Astrocyte (in vitro differentiated cells and primary cell): ENCODE measurements around the gene TMCC1. TPM values are rescaled to one million over a fixed set of nuclear protein-coding genes. Genes with fewer than 3 reads are reported as not detected.
A peak's percentile ranks its signal among the peaks of the same experiment; 100 is the strongest.

Experiments
- DNase-seq: peaks from one replicate; pipeline ENCODE4 v3.0.0-alpha.2; 2010; ENCODE audit warnings: low read depth
- FAIRE-seq: peaks from 2 replicates; lab custom pipeline; 2011; peaks lifted over from hg19 to GRCh38; lab: Jason Lieb, UNC
- H2AFZ ChIP-seq: 2 replicates; pipeline ENCODE4 v1.6.0; 2012; ENCODE audit warnings: low read depth, low read length, inconsistent platforms
- H3K27ac ChIP-seq: 2 replicates; pipeline ENCODE4 v1.5.1; 2011; ENCODE audit warnings: low read depth, low read length, inconsistent platforms
- H3K27me3 ChIP-seq: 2 replicates; pipeline ENCODE4 v1.6.0; 2011; ENCODE audit warnings: low read length, inconsistent platforms; ENCODE audit not compliant: insufficient read depth
- H3K36me3 ChIP-seq: 2 replicates; pipeline ENCODE4 v1.5.1; 2011; ENCODE audit warnings: low read length, inconsistent platforms; ENCODE audit not compliant: insufficient read depth
- H3K4me1 ChIP-seq: 2 replicates; pipeline ENCODE4 v1.5.1; 2011; ENCODE audit warnings: low read length, inconsistent platforms; ENCODE audit not compliant: insufficient read depth
- H3K4me2 ChIP-seq: 2 replicates; pipeline ENCODE4 v1.6.0; 2012; ENCODE audit warnings: low read length, inconsistent platforms
- H3K4me3 ChIP-seq: 2 replicates; pipeline ENCODE4 v1.5.1; 2011; ENCODE audit warnings: low read depth, mild to moderate bottlenecking, low read length, inconsistent platforms; ENCODE audit not compliant: insufficient read depth
- H3K79me2 ChIP-seq: 2 replicates; pipeline ENCODE4 v1.6.0; 2012; ENCODE audit warnings: mild to moderate bottlenecking, low read length, inconsistent platforms; ENCODE audit not compliant: insufficient read depth
- H3K9ac ChIP-seq: 2 replicates; pipeline ENCODE4 v1.6.0; 2012; ENCODE audit warnings: mild to moderate bottlenecking, low read length, inconsistent platforms
- H3K9me3 ChIP-seq: 2 replicates; pipeline ENCODE4 v1.5.1; 2012; ENCODE audit warnings: low read depth, mild to moderate bottlenecking, low read length, inconsistent platforms; ENCODE audit not compliant: insufficient read depth
- H4K20me1 ChIP-seq: 2 replicates; pipeline ENCODE4 v1.6.0; 2012; ENCODE audit warnings: low read length, inconsistent platforms; ENCODE audit not compliant: insufficient read depth
- H3K27ac Mint-ChIP-seq: one replicate; pipeline ENCODE4 v1.8.0; 2021; ENCODE audit warnings: mild to moderate bottlenecking, mixed read lengths; ENCODE audit not compliant: unreplicated experiment
- H3K27me3 Mint-ChIP-seq: one replicate; pipeline ENCODE4 v1.8.0; 2021; ENCODE audit warnings: low read depth, mixed read lengths; ENCODE audit not compliant: unreplicated experiment
- H3K36me3 Mint-ChIP-seq: one replicate; pipeline ENCODE4 v1.8.0; 2021; ENCODE audit warnings: low read depth, mixed read lengths; ENCODE audit not compliant: unreplicated experiment
- H3K4me1 Mint-ChIP-seq: one replicate; pipeline ENCODE4 v1.8.0; 2021; ENCODE audit warnings: low read depth, mixed read lengths; ENCODE audit not compliant: unreplicated experiment
- H3K4me3 Mint-ChIP-seq: one replicate; pipeline ENCODE4 v1.8.0; 2021; ENCODE audit warnings: mild to moderate bottlenecking, moderate library complexity, mixed read lengths; ENCODE audit not compliant: unreplicated experiment
- H3K9me3 Mint-ChIP-seq: one replicate; pipeline ENCODE4 v1.8.0; 2021; ENCODE audit warnings: mild to moderate bottlenecking, mixed read lengths; ENCODE audit not compliant: unreplicated experiment
- EZH2 ChIP-seq: IDR thresholded peaks from 2 replicates; pipeline ENCODE4 v1.6.1; 2012; ENCODE audit warnings: mild to moderate bottlenecking, low read length, inconsistent platforms; ENCODE audit not compliant: insufficient read depth
- total RNA-seq: library from RNA; stranded (reverse); gene quantifications from 2 replicates; pipeline ENCODE4 v1.2.1, GENCODE V29; 2021
- TF ChIP-seq, protein P1 (sequence below): IDR thresholded peaks from 2 replicates; pipeline ENCODE4 v1.5.1; 2011; ENCODE audit warnings: low read depth, mild to moderate bottlenecking, inconsistent platforms, low read length, moderate library complexity; ENCODE audit not compliant: insufficient read depth

TMCC1 gene
- total RNA-seq, 1 donor from 2014 or later, result 37.9 TPM

DNA sequence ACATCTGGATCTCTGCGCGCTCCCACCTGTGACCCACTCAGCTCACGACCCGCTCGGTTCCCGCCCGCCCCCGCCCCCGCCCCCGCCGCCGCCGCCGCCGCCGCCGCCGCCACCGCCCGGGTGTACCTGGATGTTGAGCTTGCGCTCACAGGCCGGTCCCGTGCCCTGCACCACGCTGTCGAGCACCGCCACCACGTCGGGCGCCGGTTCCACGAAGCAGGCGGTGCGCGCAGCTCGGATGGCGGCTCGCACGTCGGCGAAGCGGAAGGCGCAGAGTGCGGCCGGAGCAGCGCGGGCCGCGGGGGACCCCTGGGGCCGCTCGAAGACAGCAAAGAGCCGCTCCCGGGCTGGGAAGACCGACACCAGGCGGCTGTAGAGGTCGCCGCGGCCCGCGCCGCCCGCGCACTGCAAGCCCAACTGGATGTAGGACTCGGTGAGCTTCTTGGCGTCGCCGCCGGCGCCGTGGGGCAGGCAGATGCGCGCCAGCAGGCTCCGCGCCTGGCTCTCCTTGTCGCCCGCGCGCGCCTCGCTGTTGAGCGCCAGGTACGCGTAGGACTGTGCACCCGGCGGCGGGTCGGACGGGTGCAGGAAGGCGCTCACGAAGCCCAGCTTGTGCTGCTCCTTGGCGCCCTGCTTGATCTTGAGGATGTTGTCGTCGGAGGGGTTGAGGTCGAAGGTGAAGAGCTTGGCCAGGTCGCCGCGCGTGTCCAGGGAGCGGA is 288.1 kb downstream of the TMCC1 start:
- Mint-ChIP-seq H3K36me3 (peaks cover 2% of the 10 kb centered on the region), H3K27me3 (no peaks in the 10 kb centered on the region), H3K9me3 (no peaks in the 10 kb centered on the region), H3K4me1 (peaks cover 54% of the 10 kb centered on the region), H3K27ac (peak overlapping the region; percentile 48), H3K4me3 (peak overlapping the region; percentile 99)
- Histone ChIP-seq H3K36me3 (no peaks in the 10 kb centered on the region), H3K9me3 (no peaks in the 10 kb centered on the region), H2AFZ (peak overlapping the region; percentile 66), H3K4me1 (peaks cover 57% of the 10 kb centered on the region), H3K27ac (peak overlapping the region; percentile 8), H3K9ac (peak overlapping the region; percentile 78), H4K20me1 (peaks cover 44% of the 10 kb centered on the region), H3K27me3 (no peaks in the 10 kb centered on the region), H3K4me3 (peak overlapping the region; percentile 69), H3K79me2 (peaks cover 58% of the 10 kb centered on the region), H3K4me2 (peak overlapping the region; percentile 94)
- FAIRE-seq (no peak), DNase-seq (peak; percentile 45)
- no peak for TF ChIP-seq EZH2
- TF ChIP-seq, protein P1, sequence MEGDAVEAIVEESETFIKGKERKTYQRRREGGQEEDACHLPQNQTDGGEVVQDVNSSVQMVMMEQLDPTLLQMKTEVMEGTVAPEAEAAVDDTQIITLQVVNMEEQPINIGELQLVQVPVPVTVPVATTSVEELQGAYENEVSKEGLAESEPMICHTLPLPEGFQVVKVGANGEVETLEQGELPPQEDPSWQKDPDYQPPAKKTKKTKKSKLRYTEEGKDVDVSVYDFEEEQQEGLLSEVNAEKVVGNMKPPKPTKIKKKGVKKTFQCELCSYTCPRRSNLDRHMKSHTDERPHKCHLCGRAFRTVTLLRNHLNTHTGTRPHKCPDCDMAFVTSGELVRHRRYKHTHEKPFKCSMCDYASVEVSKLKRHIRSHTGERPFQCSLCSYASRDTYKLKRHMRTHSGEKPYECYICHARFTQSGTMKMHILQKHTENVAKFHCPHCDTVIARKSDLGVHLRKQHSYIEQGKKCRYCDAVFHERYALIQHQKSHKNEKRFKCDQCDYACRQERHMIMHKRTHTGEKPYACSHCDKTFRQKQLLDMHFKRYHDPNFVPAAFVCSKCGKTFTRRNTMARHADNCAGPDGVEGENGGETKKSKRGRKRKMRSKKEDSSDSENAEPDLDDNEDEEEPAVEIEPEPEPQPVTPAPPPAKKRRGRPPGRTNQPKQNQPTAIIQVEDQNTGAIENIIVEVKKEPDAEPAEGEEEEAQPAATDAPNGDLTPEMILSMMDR, result no peak

DNA sequence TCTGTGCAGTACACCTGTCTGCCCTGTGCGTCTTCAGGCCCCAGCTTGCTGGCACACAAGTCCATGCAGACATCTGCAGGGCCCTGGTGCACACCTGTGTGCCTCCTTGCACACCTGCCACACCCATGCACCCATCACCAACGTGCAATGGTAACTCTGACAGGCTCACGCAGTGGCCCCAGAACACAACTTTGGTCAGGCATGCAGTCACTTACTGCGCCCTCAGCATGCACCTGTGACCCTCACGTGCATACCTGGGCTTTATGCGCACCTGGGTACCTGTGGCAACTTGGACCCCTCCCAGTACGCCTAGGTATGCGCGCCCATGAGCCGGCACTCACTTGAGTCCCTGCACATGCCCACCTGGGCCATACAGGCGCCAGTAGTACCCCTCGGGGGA is 288.7 kb downstream of the TMCC1 start:
- no peak for FAIRE-seq
- Histone ChIP-seq H3K27ac (no peak overlapping the region), H3K4me3 (peak overlapping the region; percentile 67), H4K20me1 (peaks cover 44% of the 10 kb centered on the region), H3K79me2 (peaks cover 64% of the 10 kb centered on the region), H2AFZ (no peak overlapping the region), H3K9ac (peak overlapping the region; percentile 68), H3K4me1 (peaks cover 57% of the 10 kb centered on the region), H3K4me2 (peak overlapping the region; percentile 94), H3K9me3 (no peaks in the 10 kb centered on the region), H3K27me3 (no peaks in the 10 kb centered on the region), H3K36me3 (no peaks in the 10 kb centered on the region)
- Mint-ChIP-seq H3K27me3 (no peaks in the 10 kb centered on the region), H3K27ac (no peak overlapping the region), H3K9me3 (no peaks in the 10 kb centered on the region), H3K4me3 (peak overlapping the region; percentile 90), H3K36me3 (peaks cover 2% of the 10 kb centered on the region), H3K4me1 (peaks cover 56% of the 10 kb centered on the region)
- DNase-seq, result no peak
- TF ChIP-seq EZH2, result no peak
- TF ChIP-seq, protein P1, result no peak
